Naive B cell (primary cell): ENCODE results near the gene TUBA1B. TPM values are rescaled to one million over a fixed set of nuclear protein-coding genes. Genes with fewer than 3 reads are reported as not detected.

ENCODE experiments used
- polyA plus RNA-seq, 6 donors: library from polyadenylated mRNA; unstranded; fragments of 300-500 nt; fragmentation: Illumina TruSeq; gene quantifications; one replicate each; pipeline ENCODE4 v1.2.3, GENCODE V29; 2021; ENCODE audit warnings: low read depth in 6 of 6

Gene TUBA1B
- polyA plus RNA-seq, 6 donors from 2014 or later = 355 to 614 (median 402) TPM

Other genes with a start within 250 kb of the TUBA1B start
- gene FKBP11, start 205.9 kb downstream of the TUBA1B start, polyA plus RNA-seq = 10 to 100 TPM; 29.3 to 35.6 (median 32.7) TPM
- 10 to 100 TPM; 21.7 to 40.3 (median 25.8) TPM for gene ARF3, start 173.9 kb downstream of the TUBA1B start, polyA plus RNA-seq
- not detected for gene WNT10B, start 159.7 kb downstream of the TUBA1B start, polyA plus RNA-seq
- under 1 TPM in 1 of 6 donors, not detected in 5; 0.23 TPM for gene WNT1, start 153.1 kb downstream of the TUBA1B start, polyA plus RNA-seq
- gene DDN, start 132.0 kb downstream of the TUBA1B start, polyA plus RNA-seq = under 1 TPM in 5 of 6 donors, not detected in 1; 0.12 to 0.52 (median 0.20) TPM
- gene PRKAG1, start 112.6 kb downstream of the TUBA1B start, polyA plus RNA-seq = 10 to 100 TPM; 36.2 to 76.2 (median 52.1) TPM
- gene KMT2D, start 70.6 kb downstream of the TUBA1B start, polyA plus RNA-seq = 10 to 100 TPM in 3 of 6 donors, 1 to 10 TPM in 3; 2.6 to 33.6 (median 9.7) TPM
- 1 to 10 TPM; 4.5 to 8.6 (median 6.1) TPM for gene RHEBL1, start 61.4 kb downstream of the TUBA1B start, polyA plus RNA-seq
- not detected for gene DHH, start 36.6 kb downstream of the TUBA1B start, polyA plus RNA-seq
- 10 to 100 TPM; 42.4 to 93.6 (median 59.1) TPM for gene LMBR1L, start 20.5 kb downstream of the TUBA1B start, polyA plus RNA-seq
- 100 to 1,000 TPM; 272 to 383 (median 304) TPM for gene TUBA1A, start 57.7 kb upstream of the TUBA1B start, polyA plus RNA-seq
- gene TUBA1C, start 133.7 kb upstream of the TUBA1B start, polyA plus RNA-seq = 10 to 100 TPM; 17.0 to 38.9 (median 31.9) TPM
- gene PRPH, start 163.8 kb upstream of the TUBA1B start, polyA plus RNA-seq = not detected
- gene TROAP, start 191.9 kb upstream of the TUBA1B start, polyA plus RNA-seq = 1 to 10 TPM in 1 of 6 donors, under 1 TPM in 1, not detected in 4; 0.86 to 2.1 TPM
- gene C1QL4, start 205.8 kb upstream of the TUBA1B start, polyA plus RNA-seq = not detected
- not detected for gene DNAJC22, start 215.5 kb upstream of the TUBA1B start, polyA plus RNA-seq
- gene SPATS2, start 236.1 kb upstream of the TUBA1B start, polyA plus RNA-seq = 10 to 100 TPM in 1 of 6 donors, 1 to 10 TPM in 5; 1.9 to 11.4 (median 9.0) TPM